ENCODE measurements around the gene ADAMTS14.

ADAMTS14 gene

GRCh38 chr10:70668454-70668970 is 3.8 kb upstream of the ADAMTS14 start:
- no peak overlapping the region for H3K4me3 ChIP-seq (ENCODE audit: low read depth, low read length)
- no peak for DNase-seq (ENCODE audit: low read depth)
- TF ChIP-seq POLR2A (IDR thresholded peaks at IDR 0.05; ENCODE audit: extremely low read depth, insufficient read length) (no peak), CTCF (IDR thresholded peaks at IDR 0.05; ENCODE audit: low read depth, low read length) (no peak), MAX (IDR thresholded peaks at IDR 0.05; ENCODE audit: low read depth, low read length) (0 out of 2 replicates have a peak, but pooled peaks have one; percentile 22), MYC (IDR thresholded peaks at IDR 0.05; ENCODE audit: low read depth, low read length) (no peak)

- TF ChIP-seq MYC (IDR thresholded peaks at IDR 0.05; ENCODE audit: low read depth, low read length) (no peak), MAX (IDR thresholded peaks at IDR 0.05; ENCODE audit: low read depth, low read length) (no peak), CTCF (IDR thresholded peaks at IDR 0.05; ENCODE audit: low read depth, low read length) (no peak), POLR2A (IDR thresholded peaks at IDR 0.05; ENCODE audit: extremely low read depth, insufficient read length) (no peak)
- no peak overlapping the region for H3K4me3 ChIP-seq (ENCODE audit: low read depth, low read length)
- no peak for DNase-seq (ENCODE audit: low read depth)
Measured at GRCh38 chr10:70669015-70669414, 3.3 kb upstream of the ADAMTS14 start.

GRCh38 chr10:70669732-70670317 is 2.5 kb upstream of the ADAMTS14 start:
- DNase-seq (ENCODE audit: low read depth), result no peak
- no peak overlapping the region for H3K4me3 ChIP-seq (ENCODE audit: low read depth, low read length)
- TF ChIP-seq CTCF (IDR thresholded peaks at IDR 0.05; ENCODE audit: low read depth, low read length) (no peak), MAX (IDR thresholded peaks at IDR 0.05; ENCODE audit: low read depth, low read length) (no peak), POLR2A (IDR thresholded peaks at IDR 0.05; ENCODE audit: extremely low read depth, insufficient read length) (no peak), MYC (IDR thresholded peaks at IDR 0.05; ENCODE audit: low read depth, low read length) (no peak)

GRCh38 chr10:70671619-70672164 is 614 bp upstream of the ADAMTS14 start:
- H3K4me3 ChIP-seq (ENCODE audit: low read depth, low read length), result peak overlapping the region; percentile 52
- no peak for DNase-seq (ENCODE audit: low read depth)
- no peak for TF ChIP-seq MYC (IDR thresholded peaks at IDR 0.05; ENCODE audit: low read depth, low read length)
- no peak for TF ChIP-seq CTCF (IDR thresholded peaks at IDR 0.05; ENCODE audit: low read depth, low read length)
- TF ChIP-seq MAX (IDR thresholded peaks at IDR 0.05; ENCODE audit: low read depth, low read length), result no peak
- no peak for TF ChIP-seq POLR2A (IDR thresholded peaks at IDR 0.05; ENCODE audit: extremely low read depth, insufficient read length)

- DNase-seq (ENCODE audit: low read depth), result no peak
- H3K4me3 ChIP-seq (ENCODE audit: low read depth, low read length), result no peak overlapping the region
- no peak for TF ChIP-seq POLR2A (IDR thresholded peaks at IDR 0.05; ENCODE audit: extremely low read depth, insufficient read length)
- TF ChIP-seq MYC (IDR thresholded peaks at IDR 0.05; ENCODE audit: low read depth, low read length), result no peak
- no peak for TF ChIP-seq MAX (IDR thresholded peaks at IDR 0.05; ENCODE audit: low read depth, low read length)
- TF ChIP-seq CTCF (IDR thresholded peaks at IDR 0.05; ENCODE audit: low read depth, low read length), result no peak
Measured at GRCh38 chr10:70673043-70673928, 980 bp downstream of the ADAMTS14 start.

Measured in NB4 (cell line).